ENCODE data around the gene C5orf47. TPM values are rescaled to one million over a fixed set of nuclear protein-coding genes. Genes with fewer than 3 reads are reported as not detected.

C5orf47 gene
- polyA plus RNA-seq, 1 donor (not counting 4 experiments of a cell fraction or from before 2014, with no cell fraction given) = 0.03 TPM

DNA sequence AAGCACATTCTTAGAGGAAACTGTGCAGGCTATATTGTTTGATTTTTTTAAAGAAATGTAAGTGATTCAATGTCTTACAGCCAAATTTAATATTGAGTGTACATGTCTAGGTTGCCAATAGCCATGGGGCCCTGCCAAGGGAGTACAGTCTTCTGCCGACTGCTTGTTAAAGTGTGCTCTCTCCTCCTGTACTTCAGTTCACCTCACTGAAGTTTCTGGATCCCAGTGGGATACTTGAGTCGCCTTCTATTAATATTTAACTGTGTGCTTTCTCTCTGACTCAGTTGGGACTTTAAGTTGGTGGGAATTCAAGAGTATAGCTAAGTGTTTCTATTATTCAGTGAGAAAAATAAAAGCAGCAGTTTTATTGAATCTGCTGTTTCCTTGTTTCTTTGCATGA lies 44.5 kb upstream of the C5orf47 start:
- H3K36me3 ChIP-seq (ENCODE audit: control insufficient read depth in 2 of 2, extremely low read depth in 1 of 2, insufficient read depth in 2 of 2, low read length in 2 of 2) = peaks cover 4 to 12% of the 10 kb centered on the region in 2 experiments
- no peak for FAIRE-seq
- no peak overlapping the region for H3K4me2 ChIP-seq (ENCODE audit: control insufficient read depth, extremely low read depth, insufficient read depth, low read depth, low read length)

DNA sequence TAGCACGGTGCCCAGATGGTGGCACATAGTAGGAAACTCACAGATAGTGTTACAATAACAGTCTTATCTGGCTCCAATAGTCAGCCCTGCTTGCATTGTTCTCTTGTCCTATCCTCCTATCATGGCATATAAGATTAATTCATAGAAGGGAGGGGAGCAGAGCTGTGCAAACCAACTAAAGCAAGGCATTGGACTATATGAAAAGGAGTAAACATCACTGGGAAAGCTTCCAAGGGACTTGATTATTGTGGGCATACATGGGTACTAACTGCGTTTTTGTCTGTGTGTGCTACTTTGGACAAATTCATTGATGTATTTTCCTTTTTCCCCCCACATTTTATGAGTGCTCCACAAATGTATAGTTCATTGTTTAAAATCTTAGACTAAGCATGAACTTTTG lies 43.8 kb upstream of the C5orf47 start:
- FAIRE-seq (no peak), DNase-seq (ENCODE audit: low read depth, low spot score) (no peak)
- Histone ChIP-seq H3K27ac (ENCODE audit: control insufficient read depth, insufficient read depth, low read length) (no peak overlapping the region), H3K4me2 (ENCODE audit: control insufficient read depth, extremely low read depth, insufficient read depth, low read depth, low read length) (no peak overlapping the region), H3K9me3 (ENCODE audit: control insufficient read depth, low read depth, low read length) (no peaks in the 10 kb centered on the region), H3K4me1 (ENCODE audit: control insufficient read depth, extremely low read depth, insufficient read depth, low read length) (no peaks in the 10 kb centered on the region), H3K36me3 (ENCODE audit: control insufficient read depth in 2 of 2, extremely low read depth in 1 of 2, insufficient read depth in 2 of 2, low read length in 2 of 2) (peaks cover 4 to 16% of the 10 kb centered on the region in 2 experiments), H2AFZ (ENCODE audit: control insufficient read depth, low read length) (no peak overlapping the region), H3K9ac (ENCODE audit: control insufficient read depth, extremely low read depth, insufficient read depth, low read length) (no peak overlapping the region), H3K9me1 (ENCODE audit: control insufficient read depth, extremely low read depth, insufficient read depth, low read length) (no peaks in the 10 kb centered on the region), H3K27me3 (ENCODE audit: control insufficient read depth, extremely low read depth, insufficient read depth, low read length) (no peaks in the 10 kb centered on the region), H4K20me1 (ENCODE audit: control insufficient read depth, extremely low read depth, insufficient read depth, low read length) (no peaks in the 10 kb centered on the region), H3K4me3 (ENCODE audit: control insufficient read depth in 2 of 3, extremely low read depth in 1 of 3, insufficient read depth in 2 of 3, low read depth in 1 of 3, low read length in 3 of 3) (no peak overlapping the region), H3K79me2 (ENCODE audit: control insufficient read depth, insufficient read depth, low read length) (no peaks in the 10 kb centered on the region)
- TF ChIP-seq, protein P1, sequence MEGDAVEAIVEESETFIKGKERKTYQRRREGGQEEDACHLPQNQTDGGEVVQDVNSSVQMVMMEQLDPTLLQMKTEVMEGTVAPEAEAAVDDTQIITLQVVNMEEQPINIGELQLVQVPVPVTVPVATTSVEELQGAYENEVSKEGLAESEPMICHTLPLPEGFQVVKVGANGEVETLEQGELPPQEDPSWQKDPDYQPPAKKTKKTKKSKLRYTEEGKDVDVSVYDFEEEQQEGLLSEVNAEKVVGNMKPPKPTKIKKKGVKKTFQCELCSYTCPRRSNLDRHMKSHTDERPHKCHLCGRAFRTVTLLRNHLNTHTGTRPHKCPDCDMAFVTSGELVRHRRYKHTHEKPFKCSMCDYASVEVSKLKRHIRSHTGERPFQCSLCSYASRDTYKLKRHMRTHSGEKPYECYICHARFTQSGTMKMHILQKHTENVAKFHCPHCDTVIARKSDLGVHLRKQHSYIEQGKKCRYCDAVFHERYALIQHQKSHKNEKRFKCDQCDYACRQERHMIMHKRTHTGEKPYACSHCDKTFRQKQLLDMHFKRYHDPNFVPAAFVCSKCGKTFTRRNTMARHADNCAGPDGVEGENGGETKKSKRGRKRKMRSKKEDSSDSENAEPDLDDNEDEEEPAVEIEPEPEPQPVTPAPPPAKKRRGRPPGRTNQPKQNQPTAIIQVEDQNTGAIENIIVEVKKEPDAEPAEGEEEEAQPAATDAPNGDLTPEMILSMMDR (optimal IDR thresholded peaks at IDR 0.05 in 1 of 3, IDR thresholded peaks at IDR 0.05 in 1 of 3, conservative IDR thresholded peaks at IDR 0.05 in 1 of 3; ENCODE audit: extremely low read depth in 1 of 3, insufficient read depth in 2 of 3, low read length in 3 of 3) = no peak
- no peak for TF ChIP-seq EZH2 (IDR thresholded peaks at IDR 0.05; ENCODE audit: low read length)
- dilution Hi-C loops (cut with MboI; ENCODE audit: extremely low pct_ligation_motif_present, low sequenced_read_pairs) = no loop called here

More for the DNA sequence above, 44.5 kb upstream of the C5orf47 start:
- no peaks in the 10 kb centered on the region for H3K9me1 ChIP-seq (ENCODE audit: control insufficient read depth, extremely low read depth, insufficient read depth, low read length)
- H3K27me3 ChIP-seq (ENCODE audit: control insufficient read depth, extremely low read depth, insufficient read depth, low read length) = no peaks in the 10 kb centered on the region
- H4K20me1 ChIP-seq (ENCODE audit: control insufficient read depth, extremely low read depth, insufficient read depth, low read length) = no peaks in the 10 kb centered on the region
- no peak for TF ChIP-seq EZH2 (IDR thresholded peaks at IDR 0.05; ENCODE audit: low read length)
- TF ChIP-seq, protein P1 (optimal IDR thresholded peaks at IDR 0.05 in 1 of 3, IDR thresholded peaks at IDR 0.05 in 1 of 3, conservative IDR thresholded peaks at IDR 0.05 in 1 of 3; ENCODE audit: extremely low read depth in 1 of 3, insufficient read depth in 2 of 3, low read length in 3 of 3) = no peak
- dilution Hi-C loops (cut with MboI; ENCODE audit: extremely low pct_ligation_motif_present, low sequenced_read_pairs) = no loop called here
- H3K9ac ChIP-seq (ENCODE audit: control insufficient read depth, extremely low read depth, insufficient read depth, low read length) = no peak overlapping the region
- H3K27ac ChIP-seq (ENCODE audit: control insufficient read depth, insufficient read depth, low read length) = no peak overlapping the region
- no peaks in the 10 kb centered on the region for H3K9me3 ChIP-seq (ENCODE audit: control insufficient read depth, low read depth, low read length)
- H3K4me1 ChIP-seq (ENCODE audit: control insufficient read depth, extremely low read depth, insufficient read depth, low read length) = no peaks in the 10 kb centered on the region
- H2AFZ ChIP-seq (ENCODE audit: control insufficient read depth, low read length) = no peak overlapping the region
- no peak for DNase-seq (ENCODE audit: low read depth, low spot score)
- no peaks in the 10 kb centered on the region for H3K79me2 ChIP-seq (ENCODE audit: control insufficient read depth, insufficient read depth, low read length)
- H3K4me3 ChIP-seq (ENCODE audit: control insufficient read depth in 2 of 3, extremely low read depth in 1 of 3, insufficient read depth in 2 of 3, low read depth in 1 of 3, low read length in 3 of 3) = no peak overlapping the region

Measured in keratinocyte (primary cell).